ENCODE measurements around the gene NLRC3.
A peak's percentile ranks its signal among the peaks of the same experiment; 100 is the strongest.

NLRC3 gene

GRCh38 chr16:3598236-3598635 lies 21.0 kb upstream of the NLRC3 start:
- DNase-seq (ENCODE audit: low spot score), result no peak

- no peak for DNase-seq (ENCODE audit: low spot score)
Observed at GRCh38 chr16:3597676-3598075, 20.5 kb upstream of the NLRC3 start.

DNA sequence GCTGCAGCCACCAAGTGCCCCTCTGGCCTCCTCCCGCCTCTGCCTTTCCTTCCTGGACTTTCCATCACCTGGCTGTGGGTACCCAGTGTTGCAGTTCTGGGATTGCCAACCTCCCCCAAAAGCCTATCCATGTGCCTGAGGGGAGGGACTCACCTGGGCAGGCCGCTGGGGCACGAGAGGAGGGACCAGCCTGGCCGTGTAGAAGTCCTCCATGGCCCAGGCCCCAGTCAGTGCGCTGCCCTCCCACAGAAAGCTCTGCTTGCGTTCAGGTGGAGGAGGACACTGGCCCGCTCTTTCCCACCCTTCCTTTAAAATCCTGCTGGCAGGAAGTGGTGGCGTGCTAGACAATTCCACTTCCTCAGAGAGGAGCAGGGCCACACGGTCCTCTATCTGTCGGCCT lies 20.0 kb upstream of the NLRC3 start:
- no peak for DNase-seq (ENCODE audit: low spot score)

DNA sequence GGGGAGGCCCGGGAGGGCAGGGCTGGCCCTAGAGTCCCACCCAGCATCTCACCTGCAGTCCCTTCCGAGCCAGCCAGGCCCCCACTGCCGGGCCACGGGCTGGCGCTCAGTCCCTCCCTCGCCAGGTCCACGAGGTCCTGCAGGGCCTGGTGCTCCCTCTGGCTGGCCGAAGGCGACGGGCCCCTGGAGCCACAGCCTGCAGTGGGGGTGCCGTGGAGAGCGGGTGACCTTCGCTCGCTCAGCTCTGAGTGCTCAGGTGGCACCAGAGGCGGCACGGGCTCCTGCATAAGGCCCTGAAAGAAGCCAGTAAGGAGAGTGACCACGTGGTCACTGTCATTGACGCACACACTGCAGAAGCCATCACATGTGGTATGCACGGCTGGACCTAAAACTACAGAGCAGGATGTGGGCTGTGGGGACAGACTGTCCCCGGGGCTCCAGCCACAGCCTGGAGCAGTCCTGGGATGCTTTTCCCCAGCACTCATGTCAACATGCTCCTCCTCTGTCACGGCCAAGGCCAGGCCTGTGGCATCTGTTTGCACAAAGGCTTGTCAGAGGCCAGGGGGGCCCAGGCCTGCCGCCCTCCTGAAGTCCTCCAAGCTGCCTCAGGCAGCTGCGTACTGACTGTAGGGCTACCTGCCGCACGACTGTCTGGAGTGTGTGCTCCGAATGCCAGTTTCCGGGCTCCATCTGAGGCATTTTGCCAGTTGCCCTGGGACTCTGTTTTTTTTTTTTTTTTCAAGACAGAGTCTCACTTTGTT lies 19.1 kb upstream of the NLRC3 start:
- no peak for DNase-seq (ENCODE audit: low spot score)

GRCh38 chr16:3595521-3596021 lies 18.4 kb upstream of the NLRC3 start:
- no peak for DNase-seq (ENCODE audit: low spot score)

- DNase-seq (ENCODE audit: low spot score), result no peak
Observed at GRCh38 chr16:3595110-3595486, 17.9 kb upstream of the NLRC3 start.

GRCh38 chr16:3594316-3595109 lies 17.3 kb upstream of the NLRC3 start:
- DNase-seq (ENCODE audit: low spot score), result no peak

- no peak for DNase-seq (ENCODE audit: low spot score)
Observed at GRCh38 chr16:3592559-3592958, 15.4 kb upstream of the NLRC3 start.

DNA sequence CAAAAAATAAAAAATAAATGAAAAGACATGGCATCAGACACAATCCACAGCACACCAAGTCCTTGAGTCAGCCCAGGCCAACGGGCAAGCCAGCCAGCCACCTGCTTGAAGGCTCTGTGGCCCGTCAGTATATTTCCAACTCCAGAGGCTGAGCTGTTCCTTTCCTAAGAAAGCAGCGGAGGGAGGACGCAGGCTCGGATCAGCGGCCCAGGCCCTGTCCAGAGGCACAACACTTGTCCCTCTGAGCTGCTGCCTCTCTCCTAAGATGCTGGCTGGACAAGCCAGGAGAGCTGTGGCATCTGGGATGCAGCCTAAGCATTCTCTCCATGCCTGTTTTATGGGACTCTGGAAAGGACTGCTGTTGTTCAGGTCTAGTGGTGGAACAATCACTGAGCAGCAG lies 14.8 kb upstream of the NLRC3 start:
- no peak for DNase-seq (ENCODE audit: low spot score)

DNA sequence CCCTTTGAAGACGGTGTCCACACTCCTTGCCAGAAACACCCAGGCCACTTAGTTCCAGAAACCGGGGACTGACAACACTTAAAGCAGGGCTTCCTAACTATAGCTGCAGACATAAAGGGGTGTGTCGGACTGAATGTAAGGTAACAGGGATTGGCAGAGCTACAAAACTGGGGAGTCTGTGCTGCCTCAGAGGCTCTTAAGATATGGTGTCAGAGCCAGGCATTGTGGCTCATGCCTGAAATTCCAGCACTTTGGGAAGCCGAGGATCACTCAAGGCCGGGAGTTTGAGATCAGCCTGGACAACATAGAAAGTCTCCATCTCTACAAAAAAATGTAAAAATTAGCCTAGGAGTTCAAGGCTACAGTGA lies 14.2 kb upstream of the NLRC3 start:
- DNase-seq (ENCODE audit: low spot score), result no peak

GRCh38 chr16:3590736-3591435 lies 13.7 kb upstream of the NLRC3 start:
- DNase-seq (ENCODE audit: low spot score), result no peak

- no peak for DNase-seq (ENCODE audit: low spot score)
Observed at GRCh38 chr16:3589991-3590701, 12.9 kb upstream of the NLRC3 start.

- no peak for DNase-seq (ENCODE audit: low spot score)
Observed at GRCh38 chr16:3589441-3589921, 12.3 kb upstream of the NLRC3 start.

GRCh38 chr16:3589001-3589400 lies 11.8 kb upstream of the NLRC3 start:
- DNase-seq (ENCODE audit: low spot score), result no peak

- DNase-seq (ENCODE audit: low spot score), result no peak
Observed at GRCh38 chr16:3587547-3588110, 10.4 kb upstream of the NLRC3 start.

DNA sequence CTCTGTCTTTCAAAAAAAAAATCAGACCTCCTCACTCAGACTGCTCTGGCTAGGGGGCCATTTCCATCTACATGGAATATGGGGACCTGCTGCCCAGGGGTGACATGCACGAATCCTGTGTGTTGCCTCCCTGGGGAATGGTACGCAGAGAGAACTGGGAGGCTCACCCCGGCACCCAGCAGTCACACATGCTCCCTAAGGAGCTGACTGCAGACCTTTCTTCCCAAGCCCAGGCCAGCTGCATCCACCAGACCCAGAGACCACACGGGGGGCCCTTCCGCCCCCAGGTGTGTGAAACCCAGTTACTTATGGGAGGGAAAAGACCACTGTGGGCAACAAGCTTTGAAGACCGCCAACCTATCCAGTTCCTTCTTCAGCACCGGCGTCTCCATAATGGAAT lies 7.2 kb upstream of the NLRC3 start:
- DNase-seq (ENCODE audit: low spot score), result no peak

DNA sequence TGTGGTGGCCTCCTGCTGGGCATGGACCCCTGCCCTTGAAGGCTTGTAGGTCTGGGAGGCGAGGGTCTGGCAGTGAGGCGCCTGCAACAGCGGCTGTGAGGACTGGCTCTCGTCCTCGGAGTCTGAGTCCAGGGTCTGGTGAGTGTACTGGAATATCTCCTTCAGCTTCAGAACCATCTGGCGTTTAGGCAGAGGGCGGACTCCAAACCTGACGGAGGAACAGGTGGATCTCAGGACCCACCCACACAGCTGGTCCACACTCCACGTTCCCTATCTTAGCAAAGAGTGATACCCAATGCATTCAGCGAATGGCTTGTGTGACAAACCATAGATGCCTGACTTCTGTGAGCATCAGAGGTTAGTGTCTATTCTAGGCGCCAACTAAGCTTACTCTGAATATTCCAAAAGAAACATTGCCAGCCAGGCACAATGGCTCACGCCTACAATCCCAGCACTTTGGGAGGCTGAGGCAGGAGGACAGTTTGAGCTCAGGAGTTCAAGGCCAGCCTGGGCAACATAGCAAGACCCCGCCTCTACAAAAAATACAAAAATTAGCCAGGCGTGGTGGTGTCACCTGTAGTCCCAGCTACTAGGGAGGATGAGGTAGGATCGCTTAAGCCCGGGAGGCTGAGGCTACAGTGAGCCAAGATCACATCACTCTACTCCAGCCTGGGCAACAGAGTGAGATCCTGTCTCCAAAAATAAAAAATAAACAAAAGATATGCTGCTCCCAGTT lies 6.3 kb upstream of the NLRC3 start:
- no peak for DNase-seq (ENCODE audit: low spot score)

- DNase-seq (ENCODE audit: low spot score), result no peak
Observed at GRCh38 chr16:3582276-3583165, 5.3 kb upstream of the NLRC3 start.

DNA sequence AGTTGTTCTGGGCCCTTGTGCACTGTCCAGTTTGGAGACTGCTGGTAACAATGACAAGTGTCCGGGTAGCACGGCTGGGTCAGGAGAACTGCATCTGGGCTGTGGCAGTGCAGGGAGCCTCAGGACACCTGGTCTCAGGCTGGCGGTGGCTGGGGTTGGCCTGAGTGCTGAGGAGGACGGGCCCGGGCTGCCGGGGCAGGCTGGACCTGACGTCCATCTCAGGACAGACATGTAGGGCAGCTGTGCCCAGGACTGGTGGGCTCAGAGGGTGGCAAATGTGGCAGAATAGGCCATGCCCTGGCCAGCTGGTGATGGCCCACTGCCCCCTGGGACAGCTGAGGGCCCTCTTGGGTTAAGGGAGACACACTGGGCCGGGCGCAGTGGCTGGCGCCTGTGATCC lies 4.2 kb upstream of the NLRC3 start:
- DNase-seq (ENCODE audit: low spot score), result no peak

DNA sequence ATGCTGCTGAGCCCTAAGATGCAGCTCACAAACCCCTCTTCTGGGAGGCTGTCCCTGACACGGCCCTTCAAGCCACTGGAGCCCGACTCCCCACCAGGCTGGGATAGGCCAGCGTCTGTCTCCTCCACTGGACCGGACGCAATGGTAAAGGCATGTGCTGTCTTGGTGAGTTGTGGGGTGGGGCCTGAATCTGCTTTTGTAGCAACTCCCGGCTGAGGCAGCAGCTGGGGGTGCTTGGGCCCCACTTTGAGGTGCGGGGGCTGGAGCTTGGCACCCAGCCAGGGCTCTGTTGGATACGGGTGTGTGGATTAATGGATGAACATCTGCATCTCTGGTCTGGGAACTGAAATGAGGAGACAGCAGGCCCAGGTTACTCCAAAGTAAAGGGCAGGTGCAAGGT lies 3.5 kb upstream of the NLRC3 start:
- DNase-seq (ENCODE audit: low spot score), result peak; percentile 35

Measured in GM03348 (cell line).